WTC11 (cell line): ENCODE measurements around the gene REEP1. TPM values are rescaled to one million over a fixed set of nuclear protein-coding genes. Genes with fewer than 3 reads are reported as not detected.

ENCODE experiments used
- ATAC-seq: fragments of 200-7000 bp; cut with Tn5 transposase; 2 replicates; pipeline ENCODE4 v1.10.0; 2021; ENCODE audit warnings: mild to moderate bottlenecking, moderate library complexity
- CTCF ChIA-PET: fragments of 300-600 bp; sonication (Branson Sonifier 250); formaldehyde crosslinking; loops from one replicate; lab custom pipeline; 2021; ENCODE audit warnings: antibody characterized with exemption; lab: Charles Lee
- POLR2A ChIA-PET: fragments of 350-600 bp; sonication (Branson Sonifier 250); formaldehyde crosslinking; loops from one replicate; lab custom pipeline; 2021; ENCODE audit warnings: antibody characterized with exemption; lab: Charles Lee
- DNase-seq: peaks from one replicate; pipeline ENCODE4 v3.0.0; 2021; ENCODE audit warnings: low spot score
- H3K27ac Mint-ChIP-seq: 2 replicates; pipeline ENCODE4 v1.8.0; 2021; ENCODE audit warnings: mixed read lengths
- H3K27me3 Mint-ChIP-seq: 2 replicates; pipeline ENCODE4 v1.8.0; 2021; ENCODE audit warnings: low read depth, mild to moderate bottlenecking, moderate library complexity, mixed read lengths
- H3K36me3 Mint-ChIP-seq: 2 replicates; pipeline ENCODE4 v1.8.0; 2021; ENCODE audit warnings: mixed read lengths
- H3K4me1 Mint-ChIP-seq: 2 replicates; pipeline ENCODE4 v1.8.0; 2022; ENCODE audit warnings: mixed read lengths
- H3K4me3 Mint-ChIP-seq: 2 replicates; pipeline ENCODE4 v1.8.0; 2021; ENCODE audit warnings: mild to moderate bottlenecking, moderate library complexity, mixed read lengths
- H3K9me3 Mint-ChIP-seq: 2 replicates; pipeline ENCODE4 v1.8.0; 2021; ENCODE audit warnings: mixed read lengths
- ATF6 ChIP-seq: sonication (generic); formaldehyde crosslinking; IDR thresholded peaks from 2 replicates; pipeline ENCODE4 v1.8.1; 2023; ENCODE audit warnings: mild to moderate bottlenecking, missing genetic modification reagents
- FOXK1 ChIP-seq: sonication (generic); formaldehyde crosslinking; IDR thresholded peaks from 2 replicates; pipeline ENCODE4 v1.8.0; 2022; ENCODE audit warnings: mild to moderate bottlenecking, moderate library complexity, missing genetic modification reagents
- MYBL2 ChIP-seq: sonication (generic); formaldehyde crosslinking; IDR thresholded peaks from 2 replicates; pipeline ENCODE4 v1.8.1; 2023; ENCODE audit warnings: mild to moderate bottlenecking, moderate library complexity, missing genetic modification reagents
- SMAD4 ChIP-seq: sonication (generic); formaldehyde crosslinking; IDR thresholded peaks from 2 replicates; pipeline ENCODE4 v1.8.0; 2022; ENCODE audit warnings: mild to moderate bottlenecking, missing genetic modification reagents
- TEAD1 ChIP-seq: sonication (generic); formaldehyde crosslinking; IDR thresholded peaks from 2 replicates; pipeline ENCODE4 v1.8.0; 2022; ENCODE audit warnings: mild to moderate bottlenecking, missing genetic modification reagents
- ZNF121 ChIP-seq: sonication (generic); formaldehyde crosslinking; IDR thresholded peaks from 2 replicates; pipeline ENCODE4 v1.8.0; 2023; ENCODE audit warnings: missing genetic modification reagents
- ZNF263 ChIP-seq: sonication (generic); formaldehyde crosslinking; IDR thresholded peaks from 2 replicates; pipeline ENCODE4 v1.8.1; 2022; ENCODE audit warnings: low read depth, mild to moderate bottlenecking, moderate library complexity, missing genetic modification reagents
- ZNF416 ChIP-seq: fragments of 250-450 bp; sonication (Bioruptor Pico); IDR thresholded peaks from 2 replicates; pipeline ENCODE4 v1.9.0; 2021; ENCODE audit warnings: mild to moderate bottlenecking, inconsistent platforms
- total RNA-seq: library from RNA; stranded (reverse); gene quantifications from 3 replicates; pipeline ENCODE4 v1.2.3, GENCODE V29; 2021
- TF ChIP-seq, protein P1 (sequence below): sonication (generic); formaldehyde crosslinking; IDR thresholded peaks from 2 replicates; pipeline ENCODE4 v1.8.0; 2023; ENCODE audit warnings: mild to moderate bottlenecking, missing genetic modification reagents
- TF ChIP-seq, protein P2 (sequence below): fragments of 250-450 bp; sonication (Bioruptor Pico); IDR thresholded peaks from 2 replicates; pipeline ENCODE4 v1.8.0; 2021; ENCODE audit warnings: mild to moderate bottlenecking
- TF ChIP-seq, protein P3 (sequence below): sonication (generic); formaldehyde crosslinking; IDR thresholded peaks from 2 replicates; pipeline ENCODE4 v1.8.0; 2023; ENCODE audit warnings: missing genetic modification reagents, mild to moderate bottlenecking, borderline replicate concordance
- TF ChIP-seq, protein P4 (sequence below): sonication (generic); formaldehyde crosslinking; IDR thresholded peaks from 2 replicates; pipeline ENCODE4 v1.8.0; 2023; ENCODE audit warnings: missing genetic modification reagents

The REEP1 gene
- total RNA-seq, 1 experiment from 2014 or later = 1.9 TPM

GRCh38 chr2:86253424-86253823 is 84.0 kb downstream of the REEP1 start (continued):
- TF ChIP-seq, protein P1, sequence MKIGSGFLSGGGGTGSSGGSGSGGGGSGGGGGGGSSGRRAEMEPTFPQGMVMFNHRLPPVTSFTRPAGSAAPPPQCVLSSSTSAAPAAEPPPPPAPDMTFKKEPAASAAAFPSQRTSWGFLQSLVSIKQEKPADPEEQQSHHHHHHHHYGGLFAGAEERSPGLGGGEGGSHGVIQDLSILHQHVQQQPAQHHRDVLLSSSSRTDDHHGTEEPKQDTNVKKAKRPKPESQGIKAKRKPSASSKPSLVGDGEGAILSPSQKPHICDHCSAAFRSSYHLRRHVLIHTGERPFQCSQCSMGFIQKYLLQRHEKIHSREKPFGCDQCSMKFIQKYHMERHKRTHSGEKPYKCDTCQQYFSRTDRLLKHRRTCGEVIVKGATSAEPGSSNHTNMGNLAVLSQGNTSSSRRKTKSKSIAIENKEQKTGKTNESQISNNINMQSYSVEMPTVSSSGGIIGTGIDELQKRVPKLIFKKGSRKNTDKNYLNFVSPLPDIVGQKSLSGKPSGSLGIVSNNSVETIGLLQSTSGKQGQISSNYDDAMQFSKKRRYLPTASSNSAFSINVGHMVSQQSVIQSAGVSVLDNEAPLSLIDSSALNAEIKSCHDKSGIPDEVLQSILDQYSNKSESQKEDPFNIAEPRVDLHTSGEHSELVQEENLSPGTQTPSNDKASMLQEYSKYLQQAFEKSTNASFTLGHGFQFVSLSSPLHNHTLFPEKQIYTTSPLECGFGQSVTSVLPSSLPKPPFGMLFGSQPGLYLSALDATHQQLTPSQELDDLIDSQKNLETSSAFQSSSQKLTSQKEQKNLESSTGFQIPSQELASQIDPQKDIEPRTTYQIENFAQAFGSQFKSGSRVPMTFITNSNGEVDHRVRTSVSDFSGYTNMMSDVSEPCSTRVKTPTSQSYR (CRISPR knock-in tag) = no peak
- TF ChIP-seq, protein P2, sequence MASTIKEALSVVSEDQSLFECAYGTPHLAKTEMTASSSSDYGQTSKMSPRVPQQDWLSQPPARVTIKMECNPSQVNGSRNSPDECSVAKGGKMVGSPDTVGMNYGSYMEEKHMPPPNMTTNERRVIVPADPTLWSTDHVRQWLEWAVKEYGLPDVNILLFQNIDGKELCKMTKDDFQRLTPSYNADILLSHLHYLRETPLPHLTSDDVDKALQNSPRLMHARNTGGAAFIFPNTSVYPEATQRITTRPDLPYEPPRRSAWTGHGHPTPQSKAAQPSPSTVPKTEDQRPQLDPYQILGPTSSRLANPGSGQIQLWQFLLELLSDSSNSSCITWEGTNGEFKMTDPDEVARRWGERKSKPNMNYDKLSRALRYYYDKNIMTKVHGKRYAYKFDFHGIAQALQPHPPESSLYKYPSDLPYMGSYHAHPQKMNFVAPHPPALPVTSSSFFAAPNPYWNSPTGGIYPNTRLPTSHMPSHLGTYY (CRISPR knock-in tag) = no peak
- TF ChIP-seq, protein P3, sequence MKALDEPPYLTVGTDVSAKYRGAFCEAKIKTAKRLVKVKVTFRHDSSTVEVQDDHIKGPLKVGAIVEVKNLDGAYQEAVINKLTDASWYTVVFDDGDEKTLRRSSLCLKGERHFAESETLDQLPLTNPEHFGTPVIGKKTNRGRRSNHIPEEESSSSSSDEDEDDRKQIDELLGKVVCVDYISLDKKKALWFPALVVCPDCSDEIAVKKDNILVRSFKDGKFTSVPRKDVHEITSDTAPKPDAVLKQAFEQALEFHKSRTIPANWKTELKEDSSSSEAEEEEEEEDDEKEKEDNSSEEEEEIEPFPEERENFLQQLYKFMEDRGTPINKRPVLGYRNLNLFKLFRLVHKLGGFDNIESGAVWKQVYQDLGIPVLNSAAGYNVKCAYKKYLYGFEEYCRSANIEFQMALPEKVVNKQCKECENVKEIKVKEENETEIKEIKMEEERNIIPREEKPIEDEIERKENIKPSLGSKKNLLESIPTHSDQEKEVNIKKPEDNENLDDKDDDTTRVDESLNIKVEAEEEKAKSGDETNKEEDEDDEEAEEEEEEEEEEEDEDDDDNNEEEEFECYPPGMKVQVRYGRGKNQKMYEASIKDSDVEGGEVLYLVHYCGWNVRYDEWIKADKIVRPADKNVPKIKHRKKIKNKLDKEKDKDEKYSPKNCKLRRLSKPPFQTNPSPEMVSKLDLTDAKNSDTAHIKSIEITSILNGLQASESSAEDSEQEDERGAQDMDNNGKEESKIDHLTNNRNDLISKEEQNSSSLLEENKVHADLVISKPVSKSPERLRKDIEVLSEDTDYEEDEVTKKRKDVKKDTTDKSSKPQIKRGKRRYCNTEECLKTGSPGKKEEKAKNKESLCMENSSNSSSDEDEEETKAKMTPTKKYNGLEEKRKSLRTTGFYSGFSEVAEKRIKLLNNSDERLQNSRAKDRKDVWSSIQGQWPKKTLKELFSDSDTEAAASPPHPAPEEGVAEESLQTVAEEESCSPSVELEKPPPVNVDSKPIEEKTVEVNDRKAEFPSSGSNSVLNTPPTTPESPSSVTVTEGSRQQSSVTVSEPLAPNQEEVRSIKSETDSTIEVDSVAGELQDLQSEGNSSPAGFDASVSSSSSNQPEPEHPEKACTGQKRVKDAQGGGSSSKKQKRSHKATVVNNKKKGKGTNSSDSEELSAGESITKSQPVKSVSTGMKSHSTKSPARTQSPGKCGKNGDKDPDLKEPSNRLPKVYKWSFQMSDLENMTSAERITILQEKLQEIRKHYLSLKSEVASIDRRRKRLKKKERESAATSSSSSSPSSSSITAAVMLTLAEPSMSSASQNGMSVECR (CRISPR knock-in tag) = no peak

GRCh38 chr2:86251840-86252266 is 85.6 kb downstream of the REEP1 start:
- Mint-ChIP-seq H3K27me3 (no peaks in the 10 kb centered on the region), H3K4me1 (peaks cover 39% of the 10 kb centered on the region), H3K36me3 (no peaks in the 10 kb centered on the region), H3K4me3 (no peak overlapping the region)
- no peak for DNase-seq
- ATAC-seq = no peak
- TF ChIP-seq ZNF416 (CRISPR knock-in tag) (no peak), ATF6 (CRISPR knock-in tag) (no peak), TEAD1 (no peak), FOXK1 (CRISPR knock-in tag) (no peak), MYBL2 (CRISPR knock-in tag) (no peak), ZNF121 (no peak), SMAD4 (CRISPR knock-in tag) (no peak)
- TF ChIP-seq, protein P4, sequence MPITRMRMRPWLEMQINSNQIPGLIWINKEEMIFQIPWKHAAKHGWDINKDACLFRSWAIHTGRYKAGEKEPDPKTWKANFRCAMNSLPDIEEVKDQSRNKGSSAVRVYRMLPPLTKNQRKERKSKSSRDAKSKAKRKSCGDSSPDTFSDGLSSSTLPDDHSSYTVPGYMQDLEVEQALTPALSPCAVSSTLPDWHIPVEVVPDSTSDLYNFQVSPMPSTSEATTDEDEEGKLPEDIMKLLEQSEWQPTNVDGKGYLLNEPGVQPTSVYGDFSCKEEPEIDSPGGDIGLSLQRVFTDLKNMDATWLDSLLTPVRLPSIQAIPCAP = no peak
- TF ChIP-seq, all 79 proteins: peak for 0
- H3K27ac Mint-ChIP-seq = no peak overlapping the region
- POLR2A ChIA-PET = no interaction called here
- no peaks in the 10 kb centered on the region for H3K9me3 Mint-ChIP-seq
- CTCF ChIA-PET = no interaction called here

- H3K27ac Mint-ChIP-seq = no peak overlapping the region
- H3K9me3 Mint-ChIP-seq = no peaks in the 10 kb centered on the region
- ATAC-seq (no peak), DNase-seq (no peak)
- H3K4me3 Mint-ChIP-seq = no peak overlapping the region
- CTCF ChIA-PET = no interaction called here
- TF ChIP-seq ZNF263 = no peak
- no peak for TF ChIP-seq ZNF121
- H3K4me1 Mint-ChIP-seq = peaks cover 24% of the 10 kb centered on the region
- no peaks in the 10 kb centered on the region for H3K36me3 Mint-ChIP-seq
- POLR2A ChIA-PET = no interaction called here
- H3K27me3 Mint-ChIP-seq = no peaks in the 10 kb centered on the region
These were observed 87.6 kb downstream of the REEP1 start for GRCh38 chr2:86249579-86250391.
